ENCODE measurements around the gene ST3GAL4. TPM values are rescaled to one million over a fixed set of nuclear protein-coding genes. Genes with fewer than 3 reads are reported as not detected.

ST3GAL4 gene
- polyA plus RNA-seq, 1 of the 3 experiments (the other 2 are of a cell fraction), result 32.0 TPM

DNA sequence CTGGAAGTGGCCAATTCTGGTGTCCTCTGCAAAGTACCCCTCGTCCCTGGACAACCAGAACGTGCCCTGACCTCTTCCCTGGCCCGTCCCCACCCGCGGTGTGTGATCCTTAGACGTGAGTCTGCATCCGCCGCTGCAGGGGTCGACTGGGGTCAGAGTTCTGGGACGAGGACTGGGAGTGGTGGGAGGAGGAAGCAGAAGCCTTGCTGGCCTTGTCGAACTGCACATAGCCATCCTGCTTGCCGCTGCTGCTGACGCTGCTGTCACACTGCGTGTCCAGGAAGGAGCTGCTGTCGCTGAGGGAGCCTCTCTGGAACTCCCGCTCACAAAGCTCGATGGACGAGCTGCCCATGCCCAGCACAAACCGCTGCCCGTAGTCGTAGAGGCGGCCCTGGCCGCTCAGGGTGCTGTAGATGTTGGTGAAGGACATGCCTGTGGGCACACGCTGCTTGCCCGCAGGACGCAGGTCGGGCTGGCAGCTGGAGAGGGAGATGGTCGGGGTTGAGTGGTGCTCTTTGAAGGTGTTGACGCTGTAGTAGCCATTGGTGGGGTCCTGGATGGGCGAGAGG, 69.1 kb downstream of the ST3GAL4 start:
- 90% methylated on average over 27 of the region's 30 CpGs for WGBS (ENCODE audit: low lambda C conversion rate)
- Histone ChIP-seq H3K4me3 (ENCODE audit: low read depth in 2 of 2, low read length in 1 of 2) (no peak overlapping the region), H3K36me3 (replicated peaks in 1 of 2; ENCODE audit: control insufficient read depth in 1 of 2, insufficient read depth in 2 of 2, low read length in 1 of 2) (peaks cover 0 to 2% of the 10 kb centered on the region in 2 experiments), H3F3A (replicated peaks; ENCODE audit: insufficient read depth) (no peaks in the 10 kb centered on the region), H3K4me2 (no peak overlapping the region), H3K9ac (no peak overlapping the region), H3K27me3 (ENCODE audit: insufficient read depth) (no peaks in the 10 kb centered on the region), H3K9me3 (no peaks in the 10 kb centered on the region), H2AFZ (ENCODE audit: low read depth) (no peak overlapping the region), H3K4me1 (ENCODE audit: control insufficient read depth in 1 of 2, insufficient read depth in 2 of 2, low read depth in 1 of 2, low read length in 1 of 2) (no peaks in the 10 kb centered on the region), H3K9me2 (no peaks in the 10 kb centered on the region), H3K79me2 (ENCODE audit: insufficient read depth) (no peaks in the 10 kb centered on the region), H3K27ac (ENCODE audit: low read depth in 2 of 2, low read length in 1 of 2) (no peak overlapping the region), H4K20me1 (ENCODE audit: insufficient read depth) (no peaks in the 10 kb centered on the region)
- ChIA-PET CTCF (interaction anchor here (0.7 to 1.9 kb wide), 6 partner anchors 16 to 566 kb away, joined by 3 to 6 read pairs (median 5); no protein-coding TSS in a partner anchor), POLR2A (no interaction called here)
- TF ChIP-seq USF2 (IDR thresholded peaks at IDR 0.05; ENCODE audit: borderline replicate concordance, low read depth, low read length), result no peak
- TF ChIP-seq RXRA (IDR thresholded peaks at IDR 0.05; ENCODE audit: borderline replicate concordance, low read depth), result no peak
- TF ChIP-seq JUND (IDR thresholded peaks at IDR 0.05), result no peak
- no peak for TF ChIP-seq YY1 (IDR thresholded peaks at IDR 0.05; ENCODE audit: low read depth)
- TF ChIP-seq, protein P1, sequence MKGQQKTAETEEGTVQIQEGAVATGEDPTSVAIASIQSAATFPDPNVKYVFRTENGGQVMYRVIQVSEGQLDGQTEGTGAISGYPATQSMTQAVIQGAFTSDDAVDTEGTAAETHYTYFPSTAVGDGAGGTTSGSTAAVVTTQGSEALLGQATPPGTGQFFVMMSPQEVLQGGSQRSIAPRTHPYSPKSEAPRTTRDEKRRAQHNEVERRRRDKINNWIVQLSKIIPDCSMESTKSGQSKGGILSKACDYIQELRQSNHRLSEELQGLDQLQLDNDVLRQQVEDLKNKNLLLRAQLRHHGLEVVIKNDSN (IDR thresholded peaks at IDR 0.05; ENCODE audit: borderline replicate concordance, low read depth), result no peak
- no peak for TF ChIP-seq ELF1 (IDR thresholded peaks at IDR 0.05)
- no peak for TF ChIP-seq MAX (IDR thresholded peaks at IDR 0.05; ENCODE audit: low read depth)
- TF ChIP-seq FOXM1 (IDR thresholded peaks at IDR 0.05; ENCODE audit: low read depth), result no peak
- no peak for TF ChIP-seq RAD21 (IDR thresholded peaks at IDR 0.05; ENCODE audit: low read length)
- TF ChIP-seq TAF1 (IDR thresholded peaks at IDR 0.05; ENCODE audit: borderline replicate concordance, low read depth, low read length), result no peak
- DNase-seq, result no peak

DNA sequence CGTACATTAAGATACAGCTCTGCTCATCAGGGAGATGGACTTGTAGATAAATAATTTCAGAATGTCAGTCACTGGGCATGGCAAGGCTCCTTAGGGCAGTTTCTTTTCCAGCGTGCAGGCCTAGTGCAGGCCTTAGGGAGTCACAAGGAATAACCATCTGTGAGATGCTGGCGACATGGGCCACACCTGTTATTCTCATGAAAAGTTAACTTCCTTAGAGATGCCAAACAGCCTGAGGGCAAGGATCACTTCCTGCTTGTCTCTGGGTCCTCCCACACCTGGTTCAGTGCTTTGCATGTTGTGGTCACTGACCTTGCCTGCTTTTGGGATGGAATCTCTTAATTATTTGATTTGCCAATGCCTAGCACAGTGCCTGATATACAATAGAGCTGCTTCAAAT, 70.6 kb downstream of the ST3GAL4 start:
- WGBS (ENCODE audit: low lambda C conversion rate), result 100% methylated on average over 2 of the region's 3 CpGs
- Histone ChIP-seq H3K9ac (no peak overlapping the region), H3K4me2 (no peak overlapping the region), H4K20me1 (ENCODE audit: insufficient read depth) (no peaks in the 10 kb centered on the region), H3K36me3 (replicated peaks in 1 of 2; ENCODE audit: control insufficient read depth in 1 of 2, insufficient read depth in 2 of 2, low read length in 1 of 2) (peaks cover 0 to 2% of the 10 kb centered on the region in 2 experiments), H3K79me2 (ENCODE audit: insufficient read depth) (no peaks in the 10 kb centered on the region), H3K27ac (ENCODE audit: low read depth in 2 of 2, low read length in 1 of 2) (no peak overlapping the region), H3K4me3 (ENCODE audit: low read depth in 2 of 2, low read length in 1 of 2) (no peak overlapping the region), H3K27me3 (ENCODE audit: insufficient read depth) (no peaks in the 10 kb centered on the region), H2AFZ (ENCODE audit: low read depth) (no peak overlapping the region), H3K9me3 (no peaks in the 10 kb centered on the region), H3K9me2 (no peaks in the 10 kb centered on the region), H3F3A (replicated peaks; ENCODE audit: insufficient read depth) (no peaks in the 10 kb centered on the region), H3K4me1 (ENCODE audit: control insufficient read depth in 1 of 2, insufficient read depth in 2 of 2, low read depth in 1 of 2, low read length in 1 of 2) (peaks cover 0 to under 1% of the 10 kb centered on the region in 2 experiments; a peak in 1 of 4 replicates)
- ChIA-PET CTCF (interaction anchor here (1.6 to 1.9 kb wide), 2 partner anchors 15 to 116 kb away, joined by 6 read pairs; no protein-coding TSS in a partner anchor), POLR2A (no interaction called here)
- TF ChIP-seq RXRA (IDR thresholded peaks at IDR 0.05; ENCODE audit: borderline replicate concordance, low read depth) (no peak), GATA2 (CRISPR knock-in tag; IDR thresholded peaks at IDR 0.05) (no peak), MXI1 (IDR thresholded peaks at IDR 0.05; ENCODE audit: low read depth, low read length) (no peak)
- DNase-seq, result no peak
